ENCODE data around the gene APH1B. TPM values are rescaled to one million over a fixed set of nuclear protein-coding genes. Genes with fewer than 3 reads are reported as not detected.
"Not testable (repeated sequence)": the region's sequence is repeated elsewhere in the genome, so short reads cannot be mapped to it uniquely, and the experiment has no call there.

APH1B gene
- total RNA-seq, 4 donors from 2014 or later, result 4.6 to 8.1 (median 6.5) TPM

DNA sequence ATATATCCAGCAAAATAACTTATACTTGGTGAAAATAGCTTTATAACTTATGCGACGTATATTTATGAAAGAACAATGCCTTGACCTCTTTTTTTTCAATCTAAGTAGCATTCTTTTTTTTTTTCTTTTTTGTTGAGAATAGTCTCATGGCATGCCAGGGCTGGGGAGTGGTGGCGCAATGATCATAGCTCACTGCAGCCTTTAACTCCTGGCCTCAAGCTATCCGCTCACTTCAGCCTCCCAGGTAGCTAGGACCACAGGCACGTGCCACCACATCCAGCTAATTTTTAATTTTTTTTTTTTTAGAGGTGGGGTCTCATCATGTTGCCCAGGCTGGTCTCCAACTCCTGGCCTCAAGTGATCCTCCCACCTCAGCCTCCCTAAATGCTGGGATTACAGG lies 44.5 kb upstream of the APH1B start:
- intact Hi-C loops (cut with DNase I; ENCODE audit: low total_unique reads), result no loop called here
- TF ChIP-seq CTCF (IDR thresholded peaks at IDR 0.05) (no peak), POLR2A (IDR thresholded peaks at IDR 0.05) (no peak)
- DNase-seq (ENCODE audit: low spot score in 2 of 2), result no peak
- H3K4me3 ChIP-seq (ENCODE audit: low read depth, poor library complexity, severe bottlenecking), result no peak overlapping the region
- 95 to 96% methylated on average over 5 of the region's 5 CpGs for WGBS, 2 donors

DNA sequence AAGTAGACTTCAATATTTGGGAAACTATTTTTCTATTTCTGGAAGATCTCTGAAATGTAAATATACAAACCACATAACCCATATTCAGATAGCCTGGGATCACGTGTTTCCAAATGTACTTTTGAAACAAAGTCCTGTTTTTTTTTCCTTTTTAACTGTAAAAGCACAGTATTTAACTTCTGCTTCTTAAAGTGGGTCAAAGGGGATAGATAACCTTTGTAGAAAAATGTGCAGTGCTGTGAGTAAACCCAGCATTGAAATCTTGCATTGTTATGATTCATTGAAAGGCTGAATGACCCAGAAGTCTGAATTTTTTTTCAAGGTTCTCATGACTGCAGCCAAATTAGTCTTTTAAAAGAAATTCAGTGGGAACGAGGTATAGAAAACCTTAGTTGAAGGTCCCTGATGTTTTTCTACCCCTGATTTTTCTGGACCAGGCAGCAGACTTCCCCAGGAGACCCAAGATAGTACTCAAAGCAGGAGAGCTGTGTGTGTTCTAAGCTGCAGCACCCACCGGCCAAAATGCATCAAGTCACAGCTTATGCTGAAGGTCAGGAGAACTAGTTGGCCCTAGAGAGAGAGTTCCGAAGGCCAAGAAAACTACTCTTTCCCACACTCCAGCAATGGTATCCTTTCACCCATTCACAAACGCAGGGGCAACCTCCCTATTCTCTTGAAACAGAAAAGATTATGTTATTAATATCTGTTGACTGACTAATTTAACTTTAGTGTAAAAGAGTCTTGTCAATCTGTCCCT lies 43.6 kb upstream of the APH1B start:
- intact Hi-C loops (cut with DNase I; ENCODE audit: low total_unique reads), result no loop called here
- no peak for DNase-seq (ENCODE audit: low spot score in 2 of 2)
- 45 to 49% methylated on average over 5 of the region's 5 CpGs for WGBS, 2 donors
- no peak overlapping the region for H3K4me3 ChIP-seq (ENCODE audit: low read depth, poor library complexity, severe bottlenecking)
- TF ChIP-seq CTCF (IDR thresholded peaks at IDR 0.05) (no peak), POLR2A (IDR thresholded peaks at IDR 0.05) (no peak)

DNA sequence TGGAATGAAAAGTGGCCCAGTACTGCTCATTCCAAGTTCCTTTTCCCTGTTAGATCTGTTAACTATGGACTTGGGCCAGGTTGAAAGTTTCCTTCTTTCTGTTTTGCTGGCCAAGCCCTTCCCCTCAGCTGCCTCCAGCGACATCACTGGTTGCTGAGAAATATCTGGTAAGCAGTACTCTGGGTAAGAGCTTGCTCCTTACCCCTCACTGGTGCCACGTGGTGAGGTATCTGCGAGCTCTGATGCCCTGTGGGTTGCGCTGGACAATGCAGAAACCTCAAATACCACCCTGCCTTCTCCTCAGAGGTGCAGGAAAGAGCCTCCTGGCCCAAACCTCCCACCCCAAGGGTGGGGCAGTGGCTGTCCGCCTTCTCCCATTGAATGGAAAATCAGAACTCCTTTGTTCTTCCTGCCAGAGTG lies 42.9 kb upstream of the APH1B start:
- intact Hi-C loops (cut with DNase I; ENCODE audit: low total_unique reads), result no loop called here
- peak in 1 of 2 donors; percentile 56 for DNase-seq (ENCODE audit: low spot score in 2 of 2)
- H3K4me3 ChIP-seq (ENCODE audit: low read depth, poor library complexity, severe bottlenecking), result no peak overlapping the region
- 18 to 26% methylated on average over 5 of the region's 5 CpGs for WGBS, 2 donors
- TF ChIP-seq CTCF (IDR thresholded peaks at IDR 0.05) (no peak), POLR2A (IDR thresholded peaks at IDR 0.05) (no peak)

- H3K4me3 ChIP-seq (ENCODE audit: low read depth, poor library complexity, severe bottlenecking), result no peak overlapping the region
- DNase-seq (ENCODE audit: low spot score in 2 of 2), result no peak
- TF ChIP-seq POLR2A (IDR thresholded peaks at IDR 0.05) (no peak), CTCF (IDR thresholded peaks at IDR 0.05) (no peak)
- intact Hi-C loops (cut with DNase I; ENCODE audit: low total_unique reads), result no loop called here
Measured at GRCh38 chr15:63236272-63236671, 41.1 kb upstream of the APH1B start.

DNA sequence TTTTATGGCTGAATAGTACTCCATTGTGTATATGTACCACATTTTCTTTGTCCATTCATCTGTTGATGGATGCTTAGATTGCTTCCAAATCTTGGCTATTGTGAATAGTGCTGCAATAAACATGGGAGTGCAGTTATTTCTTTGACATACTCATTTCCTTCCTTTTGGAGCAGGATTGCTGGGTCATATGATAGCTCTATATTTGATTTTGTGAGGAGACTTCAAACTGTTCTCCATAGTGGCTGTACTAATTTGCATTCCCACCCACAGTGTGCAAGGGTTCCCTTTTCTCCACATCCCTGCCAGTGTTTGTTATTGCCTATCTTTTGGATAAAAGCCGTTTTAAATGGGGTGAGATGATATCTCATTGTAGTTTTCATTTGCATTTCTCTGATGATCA lies 40.3 kb upstream of the APH1B start:
- intact Hi-C loops (cut with DNase I; ENCODE audit: low total_unique reads); DNase-seq (ENCODE audit: low spot score in 2 of 2); H3K4me3 ChIP-seq (ENCODE audit: low read depth, poor library complexity, severe bottlenecking): not testable (repeated sequence)
- WGBS, 2 donors, result 38 to 54% methylated on average over 1 of the region's 1 CpG

- intact Hi-C loops (cut with DNase I; ENCODE audit: low total_unique reads), result no loop called here
- no peak for TF ChIP-seq POLR2A (IDR thresholded peaks at IDR 0.05)
- TF ChIP-seq CTCF (IDR thresholded peaks at IDR 0.05), result no peak
- DNase-seq (ENCODE audit: low spot score in 2 of 2), result no peak
- H3K4me3 ChIP-seq (ENCODE audit: low read depth, poor library complexity, severe bottlenecking), result no peak overlapping the region
Measured at GRCh38 chr15:63238171-63238570, 39.2 kb upstream of the APH1B start.
